HEK293T (cell line): ENCODE data around the gene ZNF311.
"Not testable (repeated sequence)": the region's sequence is repeated elsewhere in the genome, so short reads cannot be mapped to it uniquely, and the experiment has no call there.

Experiments
- CTCF ChIA-PET: fragments of 350-600 bp; formaldehyde crosslinking; extraction: SDS; loops from one replicate; lab custom pipeline; 2021; ENCODE audit warnings: antibody characterized with exemption, inconsistent platforms; lab: Yijun Ruan, JAX
- POLR2A ChIA-PET: fragments of 350-600 bp; formaldehyde crosslinking; extraction: SDS; loops from one replicate; lab custom pipeline; 2020; ENCODE audit warnings: antibody characterized with exemption, inconsistent platforms; lab: Yijun Ruan, JAX
- DNase-seq: peaks from one replicate; pipeline ENCODE4 v3.0.0; 2012; ENCODE audit warnings: mixed read lengths; ENCODE audit errors: extremely low spot score
- ARNT ChIP-seq: fragments of 450-650 bp; IDR thresholded peaks from 2 replicates; pipeline ENCODE4 v1.6.1; 2017; ENCODE audit warnings: mild to moderate bottlenecking
- BHLHE40 ChIP-seq: fragments of 450-650 bp; IDR thresholded peaks from 2 replicates; pipeline ENCODE4 v1.6.1; 2016; ENCODE audit warnings: mild to moderate bottlenecking, moderate library complexity, borderline replicate concordance
- CTBP1 ChIP-seq: fragments of 450-650 bp; IDR thresholded peaks from 2 replicates; pipeline ENCODE4 v1.6.1; 2016; ENCODE audit warnings: borderline replicate concordance
- ELF4 ChIP-seq: fragments of 450-650 bp; IDR thresholded peaks from 2 replicates; pipeline ENCODE4 v1.6.1; 2017; ENCODE audit warnings: antibody characterized with exemption
- FOXA1 ChIP-seq: fragments of 450-650 bp; IDR thresholded peaks from 2 replicates; pipeline ENCODE4 v1.6.1; 2016; ENCODE audit warnings: mild to moderate bottlenecking
- FOXK2 ChIP-seq: fragments of 450-650 bp; IDR thresholded peaks from 2 replicates; pipeline ENCODE4 v1.6.1; 2016; ENCODE audit warnings: mild to moderate bottlenecking
- FOXM1 ChIP-seq: fragments of 450-650 bp; IDR thresholded peaks from 2 replicates; pipeline ENCODE4 v1.6.1; 2017; ENCODE audit warnings: mild to moderate bottlenecking, borderline replicate concordance
- HDGF ChIP-seq: fragments of 450-650 bp; IDR thresholded peaks from 2 replicates; pipeline ENCODE4 v1.6.1; 2017; ENCODE audit warnings: antibody characterized with exemption, borderline replicate concordance
- L3MBTL2 ChIP-seq: fragments of 450-650 bp; conservative IDR thresholded peaks from 2 replicates; pipeline ENCODE4 v1.6.1; 2016; ENCODE audit warnings: mild to moderate bottlenecking
- LEF1 ChIP-seq: fragments of 450-650 bp; IDR thresholded peaks from 2 replicates; pipeline ENCODE4 v1.6.1; 2017; ENCODE audit warnings: mild to moderate bottlenecking, borderline replicate concordance
- NFRKB ChIP-seq: fragments of 450-650 bp; IDR thresholded peaks from 2 replicates; pipeline ENCODE4 v1.6.1; 2016; ENCODE audit warnings: mild to moderate bottlenecking, moderate library complexity
- SP1 ChIP-seq: fragments of 450-650 bp; IDR thresholded peaks from 2 replicates; pipeline ENCODE4 v1.6.1; 2017
- SUZ12 ChIP-seq: fragments of 450-650 bp; IDR thresholded peaks from 2 replicates; pipeline ENCODE4 v1.6.1; 2016; ENCODE audit warnings: mild to moderate bottlenecking
- TARDBP ChIP-seq: fragments of 450-650 bp; IDR thresholded peaks from 2 replicates; pipeline ENCODE4 v1.6.1; 2016
- ZNF384 ChIP-seq: fragments of 450-650 bp; IDR thresholded peaks from 2 replicates; pipeline ENCODE4 v1.6.1; 2016
- TF ChIP-seq, protein P1 (sequence below): fragments of 450-650 bp; IDR thresholded peaks from 2 replicates; pipeline ENCODE4 v1.6.1; 2016

The ZNF311 gene

DNA sequence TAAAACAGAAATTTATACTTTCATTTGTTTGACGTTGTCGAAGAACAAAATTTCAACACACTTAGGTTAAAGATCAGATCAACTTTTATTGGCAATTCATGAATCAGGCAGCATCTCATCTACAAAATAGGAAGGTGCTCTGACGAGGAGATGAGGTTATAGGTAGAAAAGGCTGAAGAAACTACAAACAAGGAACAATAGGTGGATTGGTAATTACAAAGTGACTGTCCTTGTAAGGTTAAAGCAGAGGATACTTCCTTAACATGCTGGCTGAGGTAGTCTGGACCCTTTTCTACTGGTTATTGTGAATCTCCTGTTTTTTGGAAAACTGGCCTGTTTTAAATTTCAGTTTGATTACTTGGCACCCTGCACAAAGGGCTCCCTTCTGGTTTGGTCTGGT lies 48.8 kb downstream of the ZNF311 start:
- ChIA-PET POLR2A (no interaction called here), CTCF (interaction anchor here (0.7 kb wide), 1 partner anchor 25 kb away, joined by 4 read pairs; no protein-coding TSS in a partner anchor)
- DNase-seq: no peak
- no peak for TF ChIP-seq SUZ12

DNA sequence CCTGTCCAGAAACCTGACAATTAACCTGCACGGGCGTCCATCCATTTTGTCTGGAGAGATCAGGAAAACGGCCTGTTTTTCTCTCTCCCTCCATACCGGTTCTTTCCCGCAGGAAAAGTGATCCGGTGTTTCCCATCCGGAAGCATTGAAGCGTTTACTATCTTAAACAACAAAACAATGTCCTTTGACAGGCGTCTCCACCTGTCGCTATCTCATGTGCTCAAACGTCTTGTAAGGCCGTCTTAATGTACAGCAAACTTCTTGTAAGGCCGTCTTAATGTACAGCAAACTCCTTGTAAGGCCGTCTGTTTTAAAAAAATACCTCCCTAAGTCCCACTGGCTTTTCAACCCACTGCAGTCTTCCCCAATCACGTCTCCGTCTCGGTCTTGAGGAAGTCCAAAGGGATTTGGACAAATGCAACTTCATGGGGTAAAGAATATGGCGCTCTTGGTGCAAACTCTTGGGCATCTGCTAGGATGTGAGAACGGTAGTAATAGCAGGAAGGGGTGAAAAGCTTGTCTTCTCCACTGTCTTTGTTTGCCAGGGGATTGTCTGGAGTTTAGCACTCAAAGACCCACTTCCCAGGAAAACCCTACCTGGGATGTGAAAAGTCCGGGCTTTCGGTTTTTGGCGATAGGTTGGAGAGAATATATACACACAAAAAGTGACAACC lies 51.4 kb downstream of the ZNF311 start:
- peak; percentile 24 for DNase-seq
- TF ChIP-seq LEF1 (no peak), L3MBTL2 (peak; percentile 36)
- ChIA-PET CTCF (no interaction called here), POLR2A (interaction anchor here (0.7 to 2.2 kb wide), 3 partner anchors 28 to 32 kb away, joined by 3 to 6 read pairs (median 3); partner anchors contain the start of gene TRIM27)

DNA sequence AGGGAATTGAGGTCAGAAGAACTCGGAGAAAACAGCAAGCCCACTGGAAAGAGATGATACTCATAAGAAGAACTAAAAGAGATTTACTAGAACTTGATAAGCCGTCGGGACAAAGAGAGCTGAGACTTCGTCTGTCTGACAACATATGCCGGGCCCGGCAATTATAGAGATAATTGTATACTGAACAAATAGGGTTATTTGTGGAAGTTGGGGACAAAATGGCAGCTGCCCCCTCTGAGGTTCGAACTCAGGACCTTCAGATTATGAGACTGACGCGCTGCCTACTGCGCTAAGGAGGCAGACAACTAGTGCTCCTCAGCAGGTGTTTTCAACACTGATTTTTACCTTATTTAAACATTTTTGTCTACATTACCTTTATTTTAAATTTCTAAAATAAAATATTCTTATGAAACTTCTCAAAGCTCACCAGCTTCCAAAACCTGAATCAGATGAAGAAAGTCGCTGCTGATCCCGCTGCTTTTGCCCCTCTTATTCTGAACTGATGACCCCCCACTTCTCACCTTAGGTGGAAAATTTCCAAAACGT lies 52.0 kb downstream of the ZNF311 start:
- ChIA-PET CTCF (no interaction called here), POLR2A (interaction anchor here (1.2 to 2.2 kb wide), 2 partner anchors 29 to 32 kb away, joined by 3 to 6 read pairs; partner anchors contain the start of gene TRIM27)
- peak; percentile 42 for DNase-seq
- peak; percentile 35; the same call in 1 of the 2 replicates for TF ChIP-seq CTBP1
- no peak for TF ChIP-seq FOXM1
- peak; percentile 40 for TF ChIP-seq L3MBTL2

DNA sequence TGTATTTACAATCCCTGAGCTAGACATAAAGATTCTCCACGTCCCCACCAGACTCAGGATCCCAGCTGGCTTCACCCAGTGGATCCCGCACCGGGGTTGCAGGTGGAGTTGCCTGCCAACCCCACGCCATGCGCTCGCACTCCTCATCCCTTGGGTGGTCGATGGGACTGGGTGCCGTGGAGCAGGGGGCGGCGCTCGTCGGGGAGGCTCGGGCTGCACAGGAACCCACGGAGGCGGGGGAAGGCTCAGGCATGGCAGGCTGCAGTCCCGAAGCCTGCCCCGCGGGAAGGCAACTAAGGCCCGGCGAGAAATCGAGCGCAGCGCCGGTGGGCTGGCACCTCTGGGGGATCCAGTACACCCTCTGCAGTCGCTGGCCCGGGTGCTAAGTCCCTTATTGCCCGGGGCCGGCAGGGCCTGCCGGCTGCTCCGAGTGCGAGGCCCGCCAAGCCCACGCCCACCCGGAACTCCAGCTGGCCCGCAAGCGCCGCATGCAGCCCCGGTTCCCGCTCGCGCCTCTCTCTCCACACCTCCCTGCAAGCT lies 55.4 kb downstream of the ZNF311 start:
- CTCF ChIA-PET: interaction anchor here (0.6 to 1.4 kb wide), 2 partner anchors 13 to 112 kb away, joined by 3 to 5 read pairs; no protein-coding TSS in a partner anchor
- POLR2A ChIA-PET: interaction anchor here (0.8 to 0.9 kb wide), 3 partner anchors 26 to 113 kb away, joined by 4 read pairs; no protein-coding TSS in a partner anchor
- not testable (repeated sequence) for DNase-seq

DNA sequence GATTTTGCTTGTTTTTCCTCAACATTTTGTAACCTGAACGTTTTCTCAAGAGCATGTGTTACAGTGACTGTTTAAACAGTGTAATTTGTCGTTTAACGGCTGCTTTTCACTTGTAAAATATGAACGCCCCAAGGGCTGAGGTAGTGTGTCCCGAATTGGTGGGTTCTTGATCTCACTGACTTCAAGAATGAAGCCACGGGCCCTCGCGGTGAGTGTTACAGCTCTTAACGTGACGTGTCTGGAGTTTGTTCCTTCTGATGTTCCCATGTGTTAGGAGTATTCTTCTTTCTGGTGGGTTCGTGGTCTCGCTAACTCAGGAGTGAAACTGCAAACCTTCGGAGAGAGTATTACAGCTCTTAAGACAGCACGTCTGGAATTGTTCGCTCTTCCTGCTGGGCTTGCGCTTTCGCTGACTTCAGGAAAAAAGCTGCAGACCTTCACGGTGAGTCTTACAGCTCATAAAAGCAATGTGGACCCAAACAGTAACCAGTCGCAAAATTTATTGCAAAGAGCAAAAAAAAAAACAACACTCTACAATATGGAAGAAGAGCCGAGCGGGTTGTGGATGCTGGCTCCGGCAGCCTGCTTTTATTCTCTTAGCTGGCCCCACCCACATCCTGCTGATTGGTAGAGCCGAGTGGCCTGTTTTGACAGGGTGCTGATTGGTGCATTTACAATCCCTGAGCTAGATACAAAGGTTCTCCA lies 56.2 kb downstream of the ZNF311 start:
- ChIA-PET CTCF (interaction anchor here (1.4 kb wide), 1 partner anchor 111 kb away, joined by 5 read pairs; no protein-coding TSS in a partner anchor), POLR2A (interaction anchor here (0.6 to 2.3 kb wide), 6 partner anchors 25 to 112 kb away, joined by 3 to 9 read pairs (median 4); partner anchors contain the start of gene TRIM27)
- peak; percentile 63 for TF ChIP-seq L3MBTL2
- peak; percentile 44 for TF ChIP-seq ELF4
- TF ChIP-seq LEF1: no peak
- no peak for DNase-seq

DNA sequence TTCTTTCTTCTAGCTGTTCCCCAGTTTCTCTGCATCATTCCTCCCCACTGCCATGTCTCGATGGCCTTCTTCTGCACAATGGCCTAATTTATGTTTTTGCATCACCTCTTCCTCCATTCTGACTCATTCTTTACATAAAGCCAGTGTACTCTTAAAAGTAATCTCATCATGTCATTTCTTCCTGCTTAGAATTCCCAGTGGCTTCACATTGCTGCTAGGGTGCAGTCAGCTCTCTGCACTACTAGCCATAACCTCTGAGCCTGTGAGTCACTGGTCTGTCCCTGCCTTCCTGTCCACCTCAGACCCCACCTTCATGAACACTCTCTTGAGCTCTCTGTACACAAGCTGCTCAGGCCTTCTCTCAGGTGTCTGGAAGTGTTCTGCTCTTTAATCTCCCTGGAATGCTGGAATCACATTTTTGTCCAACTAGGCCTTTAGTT lies 57.3 kb downstream of the ZNF311 start:
- ChIA-PET POLR2A (interaction anchor here (0.8 to 2.3 kb wide), 4 partner anchors 24 to 500 kb away, joined by 3 to 9 read pairs (median 6); partner anchors contain the start of gene TRIM27), CTCF (no interaction called here)
- TF ChIP-seq CTBP1 (no peak), ZNF384 (no peak), HDGF (no peak), SUZ12 (no peak), ARNT (no peak), FOXM1 (no peak), FOXK2 (no peak), BHLHE40 (no peak), NFRKB (no peak), L3MBTL2 (no peak), LEF1 (no peak), ELF4 (no peak), SP1 (no peak), FOXA1 (no peak), TARDBP (no peak)
- TF ChIP-seq, protein P1, sequence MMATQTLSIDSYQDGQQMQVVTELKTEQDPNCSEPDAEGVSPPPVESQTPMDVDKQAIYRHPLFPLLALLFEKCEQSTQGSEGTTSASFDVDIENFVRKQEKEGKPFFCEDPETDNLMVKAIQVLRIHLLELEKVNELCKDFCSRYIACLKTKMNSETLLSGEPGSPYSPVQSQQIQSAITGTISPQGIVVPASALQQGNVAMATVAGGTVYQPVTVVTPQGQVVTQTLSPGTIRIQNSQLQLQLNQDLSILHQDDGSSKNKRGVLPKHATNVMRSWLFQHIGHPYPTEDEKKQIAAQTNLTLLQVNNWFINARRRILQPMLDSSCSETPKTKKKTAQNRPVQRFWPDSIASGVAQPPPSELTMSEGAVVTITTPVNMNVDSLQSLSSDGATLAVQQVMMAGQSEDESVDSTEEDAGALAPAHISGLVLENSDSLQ: no peak
- no peak for DNase-seq

DNA sequence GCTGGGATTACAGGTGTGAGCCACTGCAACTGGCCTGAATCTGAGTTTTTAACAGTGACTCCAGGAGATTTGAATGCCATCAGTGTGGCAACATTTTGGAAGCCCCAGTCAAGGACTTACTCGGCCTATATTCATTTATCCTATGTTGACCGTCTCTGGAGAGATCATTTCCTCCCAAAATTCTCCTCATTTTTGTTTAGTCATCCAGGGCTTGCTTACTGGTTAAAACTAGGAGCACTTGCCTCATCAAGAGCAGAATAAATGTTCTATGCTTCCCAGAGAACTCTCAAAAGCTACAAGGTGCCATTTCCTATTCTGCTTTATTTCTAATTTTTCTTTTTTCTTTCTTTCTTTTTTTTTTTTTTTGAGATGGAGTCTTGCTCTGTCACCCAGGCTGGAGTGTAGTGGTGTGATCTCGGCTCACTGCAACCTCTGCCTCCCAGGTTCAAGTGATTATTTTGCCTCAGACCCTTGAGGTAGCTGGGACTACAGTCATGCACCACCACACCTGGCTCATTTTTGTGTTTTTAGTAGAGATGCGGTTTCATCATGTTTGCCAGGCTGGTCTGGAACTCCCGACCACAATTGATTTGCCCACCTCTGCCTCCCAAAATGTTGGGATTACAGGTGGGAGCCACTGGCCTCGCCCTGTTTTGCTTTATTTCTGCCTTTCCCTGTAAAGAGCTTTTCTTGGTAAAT lies 57.9 kb downstream of the ZNF311 start:
- ChIA-PET CTCF (no interaction called here), POLR2A (interaction anchor here (0.8 to 2.3 kb wide), 4 partner anchors 23 to 499 kb away, joined by 3 to 9 read pairs (median 6); partner anchors contain the start of gene TRIM27)
- no peak for DNase-seq
- TF ChIP-seq BHLHE40: no peak
- no peak for TF ChIP-seq NFRKB
- TF ChIP-seq ELF4: no peak
- TF ChIP-seq FOXA1: no peak
- no peak for TF ChIP-seq HDGF
- TF ChIP-seq ARNT: no peak
- TF ChIP-seq FOXM1: no peak
- no peak for TF ChIP-seq SP1
- TF ChIP-seq ZNF384: no peak
